K562 (cell line): ENCODE results near the gene GLRA1.

Experiments
- CBFB ChIP-seq: sonication (generic); formaldehyde crosslinking; IDR thresholded peaks from 2 replicates; pipeline ENCODE4 v1.4.0; 2020; ENCODE audit warnings: mild to moderate bottlenecking, missing genetic modification reagents
- ETV5 ChIP-seq: sonication (generic); formaldehyde crosslinking; IDR thresholded peaks from 2 replicates; pipeline ENCODE4 v1.4.0; 2020; ENCODE audit warnings: low read depth, mild to moderate bottlenecking, missing genetic modification reagents
- EZH2 ChIP-seq: IDR thresholded peaks from 2 replicates; pipeline ENCODE4 v1.6.1; 2012; ENCODE audit warnings: low read depth, mild to moderate bottlenecking, inconsistent platforms, low read length, borderline replicate concordance
- GABPA ChIP-seq: fragments of 200-800 bp; sonication (Bioruptor generic); conservative IDR thresholded peaks from 2 replicates; pipeline ENCODE4 v1.6.1; 2016; ENCODE audit warnings: low read depth, missing genetic modification characterization, missing compliant biosample characterization
- NFIX ChIP-seq: fragments of 250-450 bp; sonication (Bioruptor Pico); IDR thresholded peaks from 2 replicates; pipeline ENCODE4 v1.4.0; 2020; ENCODE audit warnings: low read depth, mild to moderate bottlenecking, moderate library complexity
- NFYB ChIP-seq: IDR thresholded peaks from 2 replicates; pipeline ENCODE4 v1.6.1; 2011; ENCODE audit warnings: mild to moderate bottlenecking, moderate library complexity; ENCODE audit not compliant: insufficient read length; ENCODE audit errors: extremely low read depth
- YY1 ChIP-seq, 3 experiments: IDR thresholded peaks; 2 replicates each; pipeline ENCODE4 v1.6.1; 2011; ENCODE audit warnings: low read length in 2 of 3, mild to moderate bottlenecking in 2 of 3, moderate library complexity in 2 of 3, borderline replicate concordance in 1 of 3, control low read depth in 1 of 3, low read depth in 1 of 3; ENCODE audit not compliant: insufficient read depth in 3 of 3, insufficient replicate concordance in 2 of 3, control insufficient read depth in 1 of 3, insufficient read length in 1 of 3; ENCODE audit errors: extremely low read depth in 1 of 3
- TF ChIP-seq, protein P1 (sequence below): sonication (generic); formaldehyde crosslinking; IDR thresholded peaks from 2 replicates; pipeline ENCODE4 v1.9.0; 2022; ENCODE audit warnings: mild to moderate bottlenecking, missing genetic modification reagents

DNA sequence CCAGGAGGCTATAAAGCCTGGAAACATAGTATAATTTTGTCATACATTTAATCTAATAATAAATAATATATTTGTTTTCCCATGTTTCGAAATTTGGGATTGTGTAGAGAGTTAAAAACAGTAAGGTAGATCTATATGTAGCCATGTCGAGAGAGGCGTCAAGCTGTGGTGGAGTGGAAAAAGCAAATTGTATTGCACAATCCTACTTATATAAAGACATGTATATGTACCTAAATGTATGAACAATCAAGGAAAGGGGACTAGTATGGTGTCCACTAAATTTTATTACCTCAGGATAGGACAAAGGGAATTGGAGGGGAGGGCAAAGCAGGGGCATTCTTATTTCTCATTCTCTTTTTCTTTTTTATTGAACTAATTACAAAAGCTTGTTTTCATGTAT, 52.0 kb downstream of the GLRA1 start:
- TF ChIP-seq YY1 (IDR thresholded peaks at IDR 0.05; ENCODE audit: borderline replicate concordance in 1 of 3, control insufficient read depth in 1 of 3, extremely low read depth in 1 of 3, insufficient read depth in 3 of 3, insufficient read length in 1 of 3, insufficient replicate concordance in 2 of 3, low read depth in 1 of 3, low read length in 2 of 3) (no peak), CBFB (no peak), EZH2 (no peak), ETV5 (CRISPR knock-in tag) (no peak), GABPA (tag) (no peak), NFIX (CRISPR knock-in tag) (no peak), NFYB (no peak)
- TF ChIP-seq, protein P1, sequence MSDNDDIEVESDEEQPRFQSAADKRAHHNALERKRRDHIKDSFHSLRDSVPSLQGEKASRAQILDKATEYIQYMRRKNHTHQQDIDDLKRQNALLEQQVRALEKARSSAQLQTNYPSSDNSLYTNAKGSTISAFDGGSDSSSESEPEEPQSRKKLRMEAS (CRISPR knock-in tag) = no peak
